Activated B cell treated with CpG ODN at 0.5 μM for 24 hours (primary cell): ENCODE results near the gene NPAS3. TPM values are rescaled to one million over a fixed set of nuclear protein-coding genes. Genes with fewer than 3 reads are reported as not detected.

Experiments used
- ATAC-seq: fragments of 200-7000 bp; cut with Tn5 transposase; one replicate; pipeline ENCODE4 v1.10.0; 2021; ENCODE audit warnings: low read depth, mild to moderate bottlenecking, moderate library complexity
- CTCF ChIA-PET: fragments of 350-600 bp; sonication (Branson Sonifier 250); formaldehyde crosslinking; loops from one replicate; lab custom pipeline; 2021; ENCODE audit warnings: antibody characterized with exemption; lab: Charles Lee
- POLR2A ChIA-PET: fragments of 350-600 bp; sonication (Branson Sonifier 250); formaldehyde crosslinking; loops from one replicate; lab custom pipeline; 2021; ENCODE audit warnings: antibody characterized with exemption; lab: Charles Lee
- DNase-seq: peaks from one replicate; pipeline ENCODE4 v3.0.0; 2022
- H3K27ac Mint-ChIP-seq: one replicate; pipeline ENCODE4 v1.8.0; 2020; ENCODE audit warnings: mixed read lengths
- H3K27me3 Mint-ChIP-seq: one replicate; pipeline ENCODE4 v1.8.0; 2021; ENCODE audit warnings: mixed read lengths
- H3K36me3 Mint-ChIP-seq: one replicate; pipeline ENCODE4 v1.8.0; 2021; ENCODE audit warnings: low read depth, mixed read lengths
- H3K4me1 Mint-ChIP-seq: one replicate; pipeline ENCODE4 v1.8.0; 2021; ENCODE audit warnings: mixed read lengths
- H3K4me3 Mint-ChIP-seq: one replicate; pipeline ENCODE4 v1.8.0; 2020; ENCODE audit warnings: mild to moderate bottlenecking, mixed read lengths
- H3K9me3 Mint-ChIP-seq: one replicate; pipeline ENCODE4 v1.8.0; 2020; ENCODE audit warnings: mixed read lengths
- CTCF ChIP-seq: fragments of 200-600 bp; IDR thresholded peaks from one replicate; pipeline ENCODE4 v1.8.0; 2022; ENCODE audit warnings: antibody characterized with exemption, mild to moderate bottlenecking
- intact Hi-C: fragments of 100-400 bp; cut with micrococcal nuclease; formaldehyde crosslinking; loops from one replicate; pipeline ENCODE4 v1.15.1; 2024
- total RNA-seq: library from RNA; stranded (reverse); gene quantifications from 2 replicates; pipeline ENCODE4 v1.2.3, GENCODE V29; 2022

NPAS3 gene
- total RNA-seq, 1 donor from 2014 or later = not detected

GRCh38 chr14:33402604-33403003 is 463.9 kb downstream of the NPAS3 start:
- Mint-ChIP-seq H3K4me3 (no peak overlapping the region), H3K27me3 (no peaks in the 10 kb centered on the region), H3K27ac (no peak overlapping the region), H3K4me1 (no peaks in the 10 kb centered on the region), H3K9me3 (no peaks in the 10 kb centered on the region), H3K36me3 (no peaks in the 10 kb centered on the region)
- ChIA-PET CTCF (no interaction called here), POLR2A (no interaction called here)
- no peak for ATAC-seq
- TF ChIP-seq CTCF = no peak
- intact Hi-C loops = no loop called here
- no peak for DNase-seq

- DNase-seq (no peak), ATAC-seq (no peak)
- Mint-ChIP-seq H3K27ac (no peak overlapping the region), H3K4me1 (no peaks in the 10 kb centered on the region), H3K9me3 (no peaks in the 10 kb centered on the region), H3K4me3 (no peak overlapping the region), H3K36me3 (no peaks in the 10 kb centered on the region), H3K27me3 (no peaks in the 10 kb centered on the region)
- TF ChIP-seq CTCF = no peak
- intact Hi-C loops = no loop called here
- ChIA-PET POLR2A (no interaction called here), CTCF (no interaction called here)
Measured at GRCh38 chr14:33404054-33404453, 465.4 kb downstream of the NPAS3 start.

GRCh38 chr14:33404964-33405574 is 466.4 kb downstream of the NPAS3 start:
- no peak for TF ChIP-seq CTCF
- DNase-seq (no peak), ATAC-seq (no peak)
- no peak overlapping the region for H3K27ac Mint-ChIP-seq
- H3K9me3 Mint-ChIP-seq = no peaks in the 10 kb centered on the region
- ChIA-PET POLR2A (no interaction called here), CTCF (no interaction called here)
- intact Hi-C loops = no loop called here
- no peaks in the 10 kb centered on the region for H3K27me3 Mint-ChIP-seq
- H3K4me1 Mint-ChIP-seq = no peaks in the 10 kb centered on the region
- H3K4me3 Mint-ChIP-seq = no peak overlapping the region
- H3K36me3 Mint-ChIP-seq = no peaks in the 10 kb centered on the region

GRCh38 chr14:33406766-33407165 is 468.1 kb downstream of the NPAS3 start:
- no peaks in the 10 kb centered on the region for H3K4me1 Mint-ChIP-seq
- no peaks in the 10 kb centered on the region for H3K36me3 Mint-ChIP-seq
- no peak overlapping the region for H3K27ac Mint-ChIP-seq
- intact Hi-C loops = no loop called here
- no peaks in the 10 kb centered on the region for H3K27me3 Mint-ChIP-seq
- CTCF ChIA-PET = no interaction called here
- no peaks in the 10 kb centered on the region for H3K9me3 Mint-ChIP-seq
- ATAC-seq (no peak), DNase-seq (no peak)
- TF ChIP-seq CTCF = no peak
- POLR2A ChIA-PET = no interaction called here
- no peak overlapping the region for H3K4me3 Mint-ChIP-seq

- H3K27ac Mint-ChIP-seq = no peak overlapping the region
- H3K9me3 Mint-ChIP-seq = no peaks in the 10 kb centered on the region
- CTCF ChIA-PET = no interaction called here
- no peak for ATAC-seq
- no peaks in the 10 kb centered on the region for H3K36me3 Mint-ChIP-seq
- no peak overlapping the region for H3K4me3 Mint-ChIP-seq
- H3K4me1 Mint-ChIP-seq = no peaks in the 10 kb centered on the region
- POLR2A ChIA-PET = no interaction called here
- intact Hi-C loops = no loop called here
- no peak for TF ChIP-seq CTCF
- H3K27me3 Mint-ChIP-seq = no peaks in the 10 kb centered on the region
- no peak for DNase-seq
Measured at GRCh38 chr14:33408291-33408690, 469.6 kb downstream of the NPAS3 start.
